GM19463 (cell line): ENCODE data around the gene TENM3.

Experiments
- ATAC-seq: cut with Tn5 transposase; IDR thresholded peaks from one replicate; pipeline ENCODE4 v1.9.1; 2021; ENCODE audit warnings: mild to moderate bottlenecking, moderate library complexity; ENCODE audit not compliant: unreplicated experiment

The TENM3 gene

GRCh38 chr4:182495031-182495430, 251.8 kb downstream of the TENM3 start:
- ATAC-seq: no peak

GRCh38 chr4:182495645-182496385, 252.6 kb downstream of the TENM3 start:
- ATAC-seq: no peak

- no peak for ATAC-seq
Observed at GRCh38 chr4:182496408-182496807, 253.2 kb downstream of the TENM3 start.

- no peak for ATAC-seq
Observed at GRCh38 chr4:182502064-182502463, 258.9 kb downstream of the TENM3 start.

- no peak for ATAC-seq
Observed at GRCh38 chr4:182504463-182504862, 261.3 kb downstream of the TENM3 start.

- no peak for ATAC-seq
Observed at GRCh38 chr4:182507805-182508204, 264.6 kb downstream of the TENM3 start.

GRCh38 chr4:182510836-182511235, 267.6 kb downstream of the TENM3 start:
- no peak for ATAC-seq

- ATAC-seq: peak; percentile 80
Observed at GRCh38 chr4:182513587-182514291, 270.5 kb downstream of the TENM3 start.

- no peak for ATAC-seq
Observed at GRCh38 chr4:182518421-182518820, 275.2 kb downstream of the TENM3 start.

GRCh38 chr4:182519528-182519927, 276.3 kb downstream of the TENM3 start:
- no peak for ATAC-seq

- no peak for ATAC-seq
Observed at GRCh38 chr4:182521011-182521410, 277.8 kb downstream of the TENM3 start.

- ATAC-seq: no peak
Observed at GRCh38 chr4:182528819-182529218, 285.6 kb downstream of the TENM3 start.

- no peak for ATAC-seq
Observed at GRCh38 chr4:182530451-182530850, 287.2 kb downstream of the TENM3 start.

GRCh38 chr4:182531555-182532162, 288.5 kb downstream of the TENM3 start:
- no peak for ATAC-seq

- ATAC-seq: no peak
Observed at GRCh38 chr4:182532441-182532840, 289.2 kb downstream of the TENM3 start.

- ATAC-seq: no peak
Observed at GRCh38 chr4:182533964-182534363, 290.8 kb downstream of the TENM3 start.

GRCh38 chr4:182536221-182536811, 293.1 kb downstream of the TENM3 start:
- ATAC-seq: no peak

- ATAC-seq: no peak
Observed at GRCh38 chr4:182537031-182537795, 294.0 kb downstream of the TENM3 start.

- no peak for ATAC-seq
Observed at GRCh38 chr4:182538031-182538430, 294.8 kb downstream of the TENM3 start.

- no peak for ATAC-seq
Observed at GRCh38 chr4:182540496-182540895, 297.3 kb downstream of the TENM3 start.

- ATAC-seq: peak; percentile 100
Observed at GRCh38 chr4:182547435-182547834, 304.2 kb downstream of the TENM3 start.
